Kidney capillary endothelial cell (primary cell): ENCODE measurements around the gene MALRD1.

Source experiments
- DNase-seq: peaks from one replicate; pipeline ENCODE4 v3.0.0-alpha.2; 2018; ENCODE audit warnings: low spot score

The MALRD1 gene

GRCh38 chr10:19782430-19783089, 734.0 kb downstream of the MALRD1 start:
- DNase-seq: no peak

GRCh38 chr10:19783721-19784120, 735.1 kb downstream of the MALRD1 start:
- DNase-seq: no peak
